Neural progenitor cell (in vitro differentiated cells): ENCODE measurements around the gene ART3. TPM values are rescaled to one million over a fixed set of nuclear protein-coding genes. Genes with fewer than 3 reads are reported as not detected.

Source experiments
- DNase-seq: peaks from one replicate; pipeline ENCODE4 v3.0.0-alpha.2; 2016; ENCODE audit warnings: low spot score
- H2AFZ ChIP-seq: fragments of 200-600 bp; sonication (generic); replicated peaks from 2 replicates; pipeline ENCODE4 v1.6.1; 2016; ENCODE audit warnings: antibody characterized with exemption
- H3F3A ChIP-seq: fragments of 200-600 bp; sonication (generic); 2 replicates; pipeline ENCODE4 v1.6.1; 2016; ENCODE audit warnings: antibody characterized with exemption, low read depth
- H3K27ac ChIP-seq: fragments of 200-600 bp; sonication (generic); 2 replicates; pipeline ENCODE4 v1.5.1; 2016; ENCODE audit warnings: mild to moderate bottlenecking
- H3K27me3 ChIP-seq: fragments of 200-600 bp; sonication (generic); 2 replicates; pipeline ENCODE4 v1.6.1; 2016; ENCODE audit warnings: mild to moderate bottlenecking, moderate library complexity
- H3K36me3 ChIP-seq: fragments of 200-600 bp; sonication (generic); 2 replicates; pipeline ENCODE4 v1.5.1; 2016
- H3K4me1 ChIP-seq: fragments of 200-600 bp; sonication (generic); 2 replicates; pipeline ENCODE4 v1.6.1; 2016; ENCODE audit warnings: mixed run types
- H3K4me2 ChIP-seq: fragments of 200-600 bp; sonication (generic); 2 replicates; pipeline ENCODE4 v1.6.1; 2016
- H3K4me3 ChIP-seq: fragments of 200-600 bp; sonication (generic); 2 replicates; pipeline ENCODE4 v1.5.1; 2016
- H3K79me2 ChIP-seq: fragments of 200-600 bp; sonication (generic); 2 replicates; pipeline ENCODE4 v1.6.1; 2016; ENCODE audit warnings: low read depth
- H3K9ac ChIP-seq: fragments of 200-600 bp; sonication (generic); 2 replicates; pipeline ENCODE4 v1.6.1; 2016
- H3K9me3 ChIP-seq: fragments of 200-600 bp; sonication (generic); 2 replicates; pipeline ENCODE4 v1.5.1; 2016; ENCODE audit warnings: low read depth
- H4K20me1 ChIP-seq: fragments of 200-600 bp; sonication (generic); 2 replicates; pipeline ENCODE4 v1.6.1; 2016; ENCODE audit warnings: low read depth
- H3K27ac Mint-ChIP-seq: 3 replicates; pipeline ENCODE4 v1.8.0; 2021; ENCODE audit warnings: mixed read lengths
- H3K27me3 Mint-ChIP-seq: 2 replicates; pipeline ENCODE4 v1.8.0; 2022; ENCODE audit warnings: low read depth, mild to moderate bottlenecking, inconsistent platforms, moderate library complexity, mixed read lengths; ENCODE audit not compliant: insufficient read depth
- H3K36me3 Mint-ChIP-seq: 3 replicates; pipeline ENCODE4 v1.8.0; 2021; ENCODE audit warnings: mixed read lengths
- H3K4me1 Mint-ChIP-seq: 3 replicates; pipeline ENCODE4 v1.8.0; 2021; ENCODE audit warnings: mixed read lengths
- H3K4me3 Mint-ChIP-seq: 3 replicates; pipeline ENCODE4 v1.8.0; 2021; ENCODE audit warnings: mild to moderate bottlenecking, moderate library complexity, mixed read lengths
- H3K9me3 Mint-ChIP-seq: 3 replicates; pipeline ENCODE4 v1.8.0; 2020; ENCODE audit warnings: mixed read lengths
- CTCF ChIP-seq: fragments of 200-600 bp; sonication (generic); IDR thresholded peaks from 2 replicates; pipeline ENCODE4 v1.5.1; 2017; ENCODE audit warnings: antibody characterized with exemption, mild to moderate bottlenecking
- EZH2 ChIP-seq: fragments of 200-600 bp; sonication (generic); IDR thresholded peaks from 2 replicates; pipeline ENCODE4 v1.6.1; 2017; ENCODE audit warnings: antibody characterized with exemption, mild to moderate bottlenecking, moderate library complexity
- EZH2phosphoT487 ChIP-seq: fragments of 200-600 bp; sonication (generic); IDR thresholded peaks from 2 replicates; pipeline ENCODE4 v1.6.1; 2017; ENCODE audit warnings: antibody characterized with exemption
- total RNA-seq: library from RNA; depleted of rRNA; stranded (reverse); fragments of >200 nt; gene quantifications from 2 replicates; pipeline ENCODE4 v1.2.3, GENCODE V29; 2015; ENCODE audit warnings: low replicate concordance

The ART3 gene
- total RNA-seq, 1 donor from 2014 or later, result not detected

- Mint-ChIP-seq H3K27me3 (no peaks in the 10 kb centered on the region), H3K36me3 (no peaks in the 10 kb centered on the region), H3K9me3 (no peaks in the 10 kb centered on the region), H3K27ac (no peak overlapping the region), H3K4me3 (no peak overlapping the region), H3K4me1 (peaks cover 7% of the 10 kb centered on the region)
- H3K4me2 ChIP-seq, result no peak overlapping the region
- DNase-seq, result no peak
- no peak overlapping the region for H3K27ac ChIP-seq
- H3K9me3 ChIP-seq, result no peaks in the 10 kb centered on the region
- no peaks in the 10 kb centered on the region for H3K27me3 ChIP-seq
- H2AFZ ChIP-seq, result peak overlapping the region; percentile 34
- H3K4me1 ChIP-seq, result no peaks in the 10 kb centered on the region
- no peaks in the 10 kb centered on the region for H3K79me2 ChIP-seq
- no peaks in the 10 kb centered on the region for H3K36me3 ChIP-seq
- TF ChIP-seq EZH2phosphoT487, result no peak
- no peak for TF ChIP-seq CTCF
- TF ChIP-seq EZH2, result no peak
- H3F3A ChIP-seq, result no peaks in the 10 kb centered on the region
- H4K20me1 ChIP-seq, result no peaks in the 10 kb centered on the region
- H3K9ac ChIP-seq, result no peak overlapping the region
- no peak overlapping the region for H3K4me3 ChIP-seq
These were observed 9.0 kb downstream of the ART3 start for GRCh38 chr4:76083386-76083988.

DNA sequence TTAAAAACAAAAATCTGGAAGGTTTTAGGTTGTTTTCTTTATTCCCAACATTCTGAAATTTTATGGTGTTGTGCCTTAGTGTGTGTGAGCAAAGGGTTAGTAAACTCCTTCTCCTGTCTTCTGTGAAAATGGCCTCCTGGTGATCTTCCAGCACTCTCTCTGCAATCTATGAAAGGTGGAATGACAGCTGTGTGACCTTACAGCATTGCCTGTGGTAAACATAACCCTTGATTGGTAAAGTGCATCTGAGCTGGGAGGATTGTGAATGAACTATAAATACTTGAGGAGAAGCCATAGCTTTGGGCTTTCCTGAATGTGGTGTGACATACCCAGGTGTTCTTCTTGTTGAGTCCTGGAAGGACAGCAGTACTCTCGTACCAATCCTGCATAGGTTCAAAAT, 10.0 kb downstream of the ART3 start:
- no peaks in the 10 kb centered on the region for H3F3A ChIP-seq
- no peaks in the 10 kb centered on the region for H3K9me3 Mint-ChIP-seq
- H4K20me1 ChIP-seq, result no peaks in the 10 kb centered on the region
- H3K4me1 Mint-ChIP-seq, result peaks cover 7% of the 10 kb centered on the region
- no peak overlapping the region for H3K4me2 ChIP-seq
- no peak overlapping the region for H3K4me3 ChIP-seq
- no peak for DNase-seq
- H3K79me2 ChIP-seq, result no peaks in the 10 kb centered on the region
- H2AFZ ChIP-seq, result no peak overlapping the region
- no peak for TF ChIP-seq CTCF
- TF ChIP-seq EZH2phosphoT487, result no peak
- TF ChIP-seq EZH2, result no peak
- H3K27ac Mint-ChIP-seq, result no peak overlapping the region
- H3K9ac ChIP-seq, result no peak overlapping the region
- H3K27me3 Mint-ChIP-seq, result no peaks in the 10 kb centered on the region
- no peaks in the 10 kb centered on the region for H3K27me3 ChIP-seq
- H3K36me3 ChIP-seq, result no peaks in the 10 kb centered on the region
- no peaks in the 10 kb centered on the region for H3K36me3 Mint-ChIP-seq
- no peaks in the 10 kb centered on the region for H3K4me1 ChIP-seq
- H3K4me3 Mint-ChIP-seq, result no peak overlapping the region
- H3K9me3 ChIP-seq, result no peaks in the 10 kb centered on the region
- no peak overlapping the region for H3K27ac ChIP-seq

GRCh38 chr4:76087007-76087769, 12.7 kb downstream of the ART3 start:
- no peak overlapping the region for H3K4me3 ChIP-seq
- no peaks in the 10 kb centered on the region for H4K20me1 ChIP-seq
- no peak overlapping the region for H3K27ac ChIP-seq
- H3K9ac ChIP-seq, result no peak overlapping the region
- no peak overlapping the region for H3K4me2 ChIP-seq
- H3K27me3 Mint-ChIP-seq, result no peaks in the 10 kb centered on the region
- no peak overlapping the region for H3K4me3 Mint-ChIP-seq
- no peaks in the 10 kb centered on the region for H3K27me3 ChIP-seq
- H3K36me3 Mint-ChIP-seq, result no peaks in the 10 kb centered on the region
- H2AFZ ChIP-seq, result peak overlapping the region; percentile 93
- no peaks in the 10 kb centered on the region for H3F3A ChIP-seq
- H3K27ac Mint-ChIP-seq, result peak overlapping the region; percentile 31
- no peaks in the 10 kb centered on the region for H3K79me2 ChIP-seq
- no peaks in the 10 kb centered on the region for H3K9me3 ChIP-seq
- H3K9me3 Mint-ChIP-seq, result no peaks in the 10 kb centered on the region
- no peaks in the 10 kb centered on the region for H3K4me1 ChIP-seq
- H3K36me3 ChIP-seq, result no peaks in the 10 kb centered on the region
- peaks cover 7% of the 10 kb centered on the region for H3K4me1 Mint-ChIP-seq
- DNase-seq, result peak; percentile 80
- TF ChIP-seq CTCF (peak; percentile 72), EZH2 (no peak)
